Measurements from ENCODE around the gene SENP8. TPM values are rescaled to one million over a fixed set of nuclear protein-coding genes. Genes with fewer than 3 reads are reported as not detected.
A peak's percentile ranks its signal among the peaks of the same experiment; 100 is the strongest.

The SENP8 gene
- total RNA-seq, 1 donor from 2014 or later: 13.5 TPM

DNA sequence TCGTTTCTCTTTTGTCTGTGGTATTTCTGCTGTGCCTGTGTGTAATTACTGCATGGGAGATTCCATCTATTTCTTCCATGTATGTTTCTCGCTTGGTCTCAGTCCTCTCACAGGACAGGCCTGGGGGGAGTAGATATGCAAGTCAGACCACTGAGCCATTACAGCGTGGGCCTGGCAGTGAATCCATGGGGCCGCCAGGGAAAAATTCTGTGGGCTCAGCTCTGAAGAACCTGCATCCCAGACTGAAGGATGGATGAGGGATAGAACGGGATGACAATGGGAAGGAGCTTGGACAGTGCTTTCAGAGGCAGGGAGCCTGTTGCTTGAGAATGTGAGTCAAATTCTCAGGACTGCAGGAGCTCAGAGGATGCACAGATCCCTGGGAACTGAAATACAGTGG, 54.6 kb downstream of the SENP8 start:
- DNase-seq (ENCODE audit: low spot score): no peak

GRCh38 chr15:72173401-72173800, 55.2 kb downstream of the SENP8 start:
- Histone ChIP-seq H3K4me1 (peaks cover 5% of the 10 kb centered on the region), H3K27ac (no peak overlapping the region), H4K20me1 (ENCODE audit: low read depth) (no peaks in the 10 kb centered on the region), H3K79me2 (ENCODE audit: low read depth) (no peaks in the 10 kb centered on the region), H3K9me3 (ENCODE audit: low read depth) (no peaks in the 10 kb centered on the region), H3F3A (ENCODE audit: low read depth) (no peaks in the 10 kb centered on the region), H3K4me2 (no peak overlapping the region), H2AFZ (replicated peaks) (no peak overlapping the region), H3K4me3 (no peak overlapping the region), H3K9ac (no peak overlapping the region), H3K36me3 (no peaks in the 10 kb centered on the region), H3K27me3 (no peaks in the 10 kb centered on the region)
- Mint-ChIP-seq H3K9me3 (no peaks in the 10 kb centered on the region), H3K4me1 (peaks cover 15% of the 10 kb centered on the region), H3K27ac (no peak overlapping the region), H3K4me3 (no peak overlapping the region), H3K27me3 (ENCODE audit: insufficient read depth, low read depth) (peaks cover 8% of the 10 kb centered on the region), H3K36me3 (no peaks in the 10 kb centered on the region)
- TF ChIP-seq EZH2 (IDR thresholded peaks at IDR 0.05) (no peak), EZH2phosphoT487 (IDR thresholded peaks at IDR 0.05) (no peak)
- TF ChIP-seq, protein P1, sequence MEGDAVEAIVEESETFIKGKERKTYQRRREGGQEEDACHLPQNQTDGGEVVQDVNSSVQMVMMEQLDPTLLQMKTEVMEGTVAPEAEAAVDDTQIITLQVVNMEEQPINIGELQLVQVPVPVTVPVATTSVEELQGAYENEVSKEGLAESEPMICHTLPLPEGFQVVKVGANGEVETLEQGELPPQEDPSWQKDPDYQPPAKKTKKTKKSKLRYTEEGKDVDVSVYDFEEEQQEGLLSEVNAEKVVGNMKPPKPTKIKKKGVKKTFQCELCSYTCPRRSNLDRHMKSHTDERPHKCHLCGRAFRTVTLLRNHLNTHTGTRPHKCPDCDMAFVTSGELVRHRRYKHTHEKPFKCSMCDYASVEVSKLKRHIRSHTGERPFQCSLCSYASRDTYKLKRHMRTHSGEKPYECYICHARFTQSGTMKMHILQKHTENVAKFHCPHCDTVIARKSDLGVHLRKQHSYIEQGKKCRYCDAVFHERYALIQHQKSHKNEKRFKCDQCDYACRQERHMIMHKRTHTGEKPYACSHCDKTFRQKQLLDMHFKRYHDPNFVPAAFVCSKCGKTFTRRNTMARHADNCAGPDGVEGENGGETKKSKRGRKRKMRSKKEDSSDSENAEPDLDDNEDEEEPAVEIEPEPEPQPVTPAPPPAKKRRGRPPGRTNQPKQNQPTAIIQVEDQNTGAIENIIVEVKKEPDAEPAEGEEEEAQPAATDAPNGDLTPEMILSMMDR (IDR thresholded peaks at IDR 0.05): no peak
- no peak for DNase-seq (ENCODE audit: low spot score)

More for the DNA sequence above, 54.6 kb downstream of the SENP8 start:
- H3K36me3 Mint-ChIP-seq: no peaks in the 10 kb centered on the region
- peak overlapping the region; percentile 53 for H3K27ac Mint-ChIP-seq
- H3K4me1 Mint-ChIP-seq: peaks cover 18% of the 10 kb centered on the region
- no peak overlapping the region for H3K4me3 ChIP-seq
- no peaks in the 10 kb centered on the region for H3K79me2 ChIP-seq (ENCODE audit: low read depth)
- no peak overlapping the region for H3K9ac ChIP-seq
- no peaks in the 10 kb centered on the region for H3K9me3 ChIP-seq (ENCODE audit: low read depth)
- no peak overlapping the region for H2AFZ ChIP-seq (replicated peaks)
- H3K4me3 Mint-ChIP-seq: no peak overlapping the region
- H3K27ac ChIP-seq: no peak overlapping the region
- TF ChIP-seq, protein P1 (IDR thresholded peaks at IDR 0.05): no peak
- TF ChIP-seq EZH2 (IDR thresholded peaks at IDR 0.05): no peak
- TF ChIP-seq EZH2phosphoT487 (IDR thresholded peaks at IDR 0.05): no peak
- H3K27me3 Mint-ChIP-seq (ENCODE audit: insufficient read depth, low read depth): peaks cover 11% of the 10 kb centered on the region
- H3F3A ChIP-seq (ENCODE audit: low read depth): no peaks in the 10 kb centered on the region
- no peaks in the 10 kb centered on the region for H4K20me1 ChIP-seq (ENCODE audit: low read depth)
- no peaks in the 10 kb centered on the region for H3K36me3 ChIP-seq
- no peak overlapping the region for H3K4me2 ChIP-seq
- H3K27me3 ChIP-seq: no peaks in the 10 kb centered on the region
- peaks cover 5% of the 10 kb centered on the region for H3K4me1 ChIP-seq
- H3K9me3 Mint-ChIP-seq: no peaks in the 10 kb centered on the region

GRCh38 chr15:72173864-72174550, 55.8 kb downstream of the SENP8 start:
- peaks cover 8% of the 10 kb centered on the region for H3K27me3 Mint-ChIP-seq (ENCODE audit: insufficient read depth, low read depth)
- H3F3A ChIP-seq (ENCODE audit: low read depth): no peaks in the 10 kb centered on the region
- TF ChIP-seq EZH2phosphoT487 (IDR thresholded peaks at IDR 0.05): no peak
- TF ChIP-seq, protein P1 (IDR thresholded peaks at IDR 0.05): no peak
- no peak for TF ChIP-seq EZH2 (IDR thresholded peaks at IDR 0.05)

More at GRCh38 chr15:72173864-72174550, 55.8 kb downstream of the SENP8 start:
- Histone ChIP-seq H3K36me3 (no peaks in the 10 kb centered on the region), H3K9ac (no peak overlapping the region), H3K4me3 (no peak overlapping the region), H4K20me1 (ENCODE audit: low read depth) (no peaks in the 10 kb centered on the region), H3K27me3 (no peaks in the 10 kb centered on the region), H3K9me3 (ENCODE audit: low read depth) (no peaks in the 10 kb centered on the region), H3K4me2 (no peak overlapping the region), H3K4me1 (peaks cover 5% of the 10 kb centered on the region), H2AFZ (replicated peaks) (no peak overlapping the region), H3K27ac (no peak overlapping the region), H3K79me2 (ENCODE audit: low read depth) (no peaks in the 10 kb centered on the region)
- Mint-ChIP-seq H3K27ac (peak overlapping the region; percentile 38), H3K36me3 (no peaks in the 10 kb centered on the region), H3K4me3 (no peak overlapping the region), H3K9me3 (no peaks in the 10 kb centered on the region), H3K4me1 (peaks cover 18% of the 10 kb centered on the region)
- DNase-seq (ENCODE audit: low spot score): no peak

Measured in neural progenitor cell (in vitro differentiated cells).